Activated B cell treated with CpG ODN at 0.5 μM for 24 hours (primary cell): ENCODE measurements around the gene SYNE1. TPM values are rescaled to one million over a fixed set of nuclear protein-coding genes. Genes with fewer than 3 reads are reported as not detected.

Experiments used
- ATAC-seq: fragments of 200-7000 bp; cut with Tn5 transposase; one replicate; pipeline ENCODE4 v1.10.0; 2021; ENCODE audit warnings: low read depth, mild to moderate bottlenecking, moderate library complexity
- CTCF ChIA-PET: fragments of 350-600 bp; sonication (Branson Sonifier 250); formaldehyde crosslinking; loops from one replicate; lab custom pipeline; 2021; ENCODE audit warnings: antibody characterized with exemption; lab: Charles Lee
- POLR2A ChIA-PET: fragments of 350-600 bp; sonication (Branson Sonifier 250); formaldehyde crosslinking; loops from one replicate; lab custom pipeline; 2021; ENCODE audit warnings: antibody characterized with exemption; lab: Charles Lee
- DNase-seq: peaks from one replicate; pipeline ENCODE4 v3.0.0; 2022
- H3K27ac Mint-ChIP-seq: one replicate; pipeline ENCODE4 v1.8.0; 2020; ENCODE audit warnings: mixed read lengths
- H3K27me3 Mint-ChIP-seq: one replicate; pipeline ENCODE4 v1.8.0; 2021; ENCODE audit warnings: mixed read lengths
- H3K36me3 Mint-ChIP-seq: one replicate; pipeline ENCODE4 v1.8.0; 2021; ENCODE audit warnings: low read depth, mixed read lengths
- H3K4me1 Mint-ChIP-seq: one replicate; pipeline ENCODE4 v1.8.0; 2021; ENCODE audit warnings: mixed read lengths
- H3K4me3 Mint-ChIP-seq: one replicate; pipeline ENCODE4 v1.8.0; 2020; ENCODE audit warnings: mild to moderate bottlenecking, mixed read lengths
- H3K9me3 Mint-ChIP-seq: one replicate; pipeline ENCODE4 v1.8.0; 2020; ENCODE audit warnings: mixed read lengths
- CTCF ChIP-seq: fragments of 200-600 bp; IDR thresholded peaks from one replicate; pipeline ENCODE4 v1.8.0; 2022; ENCODE audit warnings: antibody characterized with exemption, mild to moderate bottlenecking
- intact Hi-C: fragments of 100-400 bp; cut with micrococcal nuclease; formaldehyde crosslinking; loops from one replicate; pipeline ENCODE4 v1.15.1; 2024
- total RNA-seq: library from RNA; stranded (reverse); gene quantifications from 2 replicates; pipeline ENCODE4 v1.2.3, GENCODE V29; 2022

The SYNE1 gene
- total RNA-seq, 1 donor from 2014 or later: 74.9 TPM

GRCh38 chr6:152323376-152323775 lies 313.8 kb downstream of the SYNE1 start:
- ChIA-PET CTCF (interaction anchor here (1.2 to 4.2 kb wide), 2 partner anchors 14 to 22 kb away, joined by 3 to 20 read pairs; no protein-coding TSS in a partner anchor), POLR2A (no interaction called here)
- ATAC-seq: no peak
- H3K4me1 Mint-ChIP-seq: no peaks in the 10 kb centered on the region
- no peaks in the 10 kb centered on the region for H3K9me3 Mint-ChIP-seq
- H3K27ac Mint-ChIP-seq: no peak overlapping the region
- DNase-seq: no peak
- no peak overlapping the region for H3K4me3 Mint-ChIP-seq
- intact Hi-C loops: no loop called here
- peaks cover 12% of the 10 kb centered on the region for H3K27me3 Mint-ChIP-seq
- H3K36me3 Mint-ChIP-seq: no peaks in the 10 kb centered on the region
- no peak for TF ChIP-seq CTCF

GRCh38 chr6:152318278-152318677 lies 318.9 kb downstream of the SYNE1 start:
- H3K27me3 Mint-ChIP-seq: peaks cover 7% of the 10 kb centered on the region

GRCh38 chr6:152316024-152316423 lies 321.1 kb downstream of the SYNE1 start:
- no peak for TF ChIP-seq CTCF
- intact Hi-C loops: no loop called here
- no peaks in the 10 kb centered on the region for H3K36me3 Mint-ChIP-seq
- no peak for ATAC-seq
- H3K4me3 Mint-ChIP-seq: no peak overlapping the region
- peaks cover 3% of the 10 kb centered on the region for H3K27me3 Mint-ChIP-seq
- H3K9me3 Mint-ChIP-seq: no peaks in the 10 kb centered on the region
- POLR2A ChIA-PET: interaction anchor here (1.0 kb wide), 1 partner anchor 14 kb away, joined by 3 read pairs; no protein-coding TSS in a partner anchor
- H3K27ac Mint-ChIP-seq: no peak overlapping the region
- CTCF ChIA-PET: interaction anchor here (1.7 kb wide), 1 partner anchor 22 kb away, joined by 5 read pairs; no protein-coding TSS in a partner anchor
- DNase-seq: no peak
- peaks cover 9% of the 10 kb centered on the region for H3K4me1 Mint-ChIP-seq

More at GRCh38 chr6:152318278-152318677, 318.9 kb downstream of the SYNE1 start:
- no peak for DNase-seq
- Mint-ChIP-seq H3K27ac (no peak overlapping the region), H3K9me3 (no peaks in the 10 kb centered on the region), H3K4me1 (peaks cover 9% of the 10 kb centered on the region), H3K4me3 (no peak overlapping the region), H3K36me3 (no peaks in the 10 kb centered on the region)
- ChIA-PET CTCF (no interaction called here), POLR2A (no interaction called here)
- intact Hi-C loops: no loop called here
- no peak for ATAC-seq
- TF ChIP-seq CTCF: no peak

- Mint-ChIP-seq H3K36me3 (no peaks in the 10 kb centered on the region), H3K27me3 (peaks cover 3% of the 10 kb centered on the region), H3K9me3 (no peaks in the 10 kb centered on the region), H3K4me1 (peaks cover 9% of the 10 kb centered on the region), H3K4me3 (no peak overlapping the region), H3K27ac (no peak overlapping the region)
- ChIA-PET POLR2A (no interaction called here), CTCF (no interaction called here)
- intact Hi-C loops: no loop called here
- DNase-seq: no peak
- TF ChIP-seq CTCF: no peak
- ATAC-seq: no peak
These were observed 322.7 kb downstream of the SYNE1 start for GRCh38 chr6:152314483-152314832.

GRCh38 chr6:152313542-152314482 lies 323.4 kb downstream of the SYNE1 start:
- CTCF ChIA-PET: no interaction called here
- H3K27ac Mint-ChIP-seq: peak overlapping the region; percentile 14
- H3K9me3 Mint-ChIP-seq: no peaks in the 10 kb centered on the region
- TF ChIP-seq CTCF: no peak
- ATAC-seq (no peak), DNase-seq (no peak)
- H3K4me3 Mint-ChIP-seq: no peak overlapping the region
- peaks cover 9% of the 10 kb centered on the region for H3K4me1 Mint-ChIP-seq
- POLR2A ChIA-PET: no interaction called here
- peaks cover 3% of the 10 kb centered on the region for H3K27me3 Mint-ChIP-seq
- intact Hi-C loops: no loop called here
- H3K36me3 Mint-ChIP-seq: no peaks in the 10 kb centered on the region
